ENCODE data around the gene BHMT2.

The BHMT2 gene

DNA sequence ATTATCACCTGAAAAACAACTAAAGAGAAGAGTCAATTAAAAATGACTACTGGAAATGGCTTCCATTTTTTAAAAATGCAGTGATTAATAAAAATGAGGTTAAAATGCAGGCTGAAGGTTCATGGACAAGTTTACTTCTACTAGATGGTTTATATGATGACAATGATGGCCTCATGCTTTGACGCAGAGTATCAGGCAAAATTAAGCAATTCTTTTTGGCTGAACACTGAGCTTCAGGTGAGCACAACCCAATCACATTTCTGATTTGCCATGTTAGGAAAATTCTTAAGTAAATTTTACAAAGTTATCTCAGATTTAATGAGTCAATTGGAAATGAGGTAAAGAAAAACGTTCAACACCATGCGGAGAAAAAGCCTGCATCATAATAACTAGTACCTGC is 22.4 kb upstream of the BHMT2 start:
- peaks cover 9% of the 10 kb centered on the region for H3K27me3 Mint-ChIP-seq
- H3K4me3 Mint-ChIP-seq = no peak overlapping the region
- no peaks in the 10 kb centered on the region for H3K9me3 Mint-ChIP-seq
- no peak overlapping the region for H3K27ac Mint-ChIP-seq
- no peaks in the 10 kb centered on the region for H3K36me3 Mint-ChIP-seq (ENCODE audit: low read depth)
- no peaks in the 10 kb centered on the region for H3K4me1 Mint-ChIP-seq (ENCODE audit: low read depth)

DNA sequence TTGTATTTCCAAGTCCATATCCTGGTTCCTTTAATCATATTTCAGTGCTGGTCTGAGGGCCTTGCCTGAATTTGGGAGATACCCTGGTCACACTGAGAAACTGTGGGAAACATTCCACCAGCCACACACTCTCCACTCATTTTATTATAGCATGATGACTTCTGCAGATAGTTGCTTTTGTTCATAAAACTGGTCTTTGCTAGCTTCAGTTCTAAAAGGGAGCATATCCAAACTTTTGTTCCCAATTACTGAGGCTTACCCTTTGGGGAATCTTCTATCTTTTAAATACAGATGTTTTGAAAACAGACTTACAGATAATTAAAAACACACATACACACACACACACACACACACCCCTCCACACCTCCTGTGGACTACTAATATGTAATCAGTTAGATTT is 21.1 kb upstream of the BHMT2 start:
- H3K4me3 Mint-ChIP-seq = no peak overlapping the region
- H3K36me3 Mint-ChIP-seq (ENCODE audit: low read depth) = no peaks in the 10 kb centered on the region
- H3K4me1 Mint-ChIP-seq (ENCODE audit: low read depth) = no peaks in the 10 kb centered on the region
- peaks cover 9% of the 10 kb centered on the region for H3K27me3 Mint-ChIP-seq
- H3K9me3 Mint-ChIP-seq = no peaks in the 10 kb centered on the region
- no peak overlapping the region for H3K27ac Mint-ChIP-seq

- H3K27me3 Mint-ChIP-seq = peaks cover 13% of the 10 kb centered on the region
- H3K9me3 Mint-ChIP-seq = no peaks in the 10 kb centered on the region
- no peaks in the 10 kb centered on the region for H3K36me3 Mint-ChIP-seq (ENCODE audit: low read depth)
- H3K4me3 Mint-ChIP-seq = no peak overlapping the region
- H3K4me1 Mint-ChIP-seq (ENCODE audit: low read depth) = no peaks in the 10 kb centered on the region
- H3K27ac Mint-ChIP-seq = no peak overlapping the region
Observed at GRCh38 chr5:79050498-79050897, 19.1 kb upstream of the BHMT2 start.

GRCh38 chr5:79053321-79053720 is 16.2 kb upstream of the BHMT2 start:
- no peaks in the 10 kb centered on the region for H3K36me3 Mint-ChIP-seq (ENCODE audit: low read depth)

DNA sequence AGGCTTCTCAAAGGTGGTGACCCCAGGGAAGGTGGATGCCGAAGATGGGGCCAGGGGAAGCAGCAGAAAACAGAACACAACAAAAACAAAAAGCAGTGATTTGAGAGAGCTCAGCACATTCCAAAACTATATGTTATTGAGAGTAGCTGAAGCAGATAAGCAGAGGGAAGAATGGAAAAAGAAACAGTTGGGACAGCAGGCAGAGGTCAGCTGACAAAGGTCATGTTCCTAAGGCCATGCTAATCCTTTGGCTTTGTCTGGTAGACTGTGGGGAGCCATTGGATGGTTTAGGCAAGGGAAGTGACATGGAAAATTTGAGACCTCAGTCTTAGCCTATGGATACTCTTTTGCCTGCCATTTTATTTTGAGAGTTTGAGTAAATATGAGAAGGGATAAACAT is 14.6 kb upstream of the BHMT2 start:
- Mint-ChIP-seq H3K27me3 (peaks cover 15% of the 10 kb centered on the region), H3K27ac (no peak overlapping the region), H3K36me3 (ENCODE audit: low read depth) (no peaks in the 10 kb centered on the region), H3K9me3 (no peaks in the 10 kb centered on the region), H3K4me1 (ENCODE audit: low read depth) (no peaks in the 10 kb centered on the region), H3K4me3 (no peak overlapping the region)

More at GRCh38 chr5:79053321-79053720, 16.2 kb upstream of the BHMT2 start:
- no peak overlapping the region for H3K27ac Mint-ChIP-seq
- no peak overlapping the region for H3K4me3 Mint-ChIP-seq
- peaks cover 14% of the 10 kb centered on the region for H3K27me3 Mint-ChIP-seq
- no peaks in the 10 kb centered on the region for H3K4me1 Mint-ChIP-seq (ENCODE audit: low read depth)
- no peaks in the 10 kb centered on the region for H3K9me3 Mint-ChIP-seq

GRCh38 chr5:79056847-79057246 is 12.7 kb upstream of the BHMT2 start:
- Mint-ChIP-seq H3K9me3 (no peaks in the 10 kb centered on the region), H3K27me3 (peaks cover 18% of the 10 kb centered on the region), H3K4me3 (no peak overlapping the region), H3K27ac (no peak overlapping the region), H3K4me1 (ENCODE audit: low read depth) (no peaks in the 10 kb centered on the region), H3K36me3 (ENCODE audit: low read depth) (no peaks in the 10 kb centered on the region)

- Mint-ChIP-seq H3K27me3 (peaks cover 18% of the 10 kb centered on the region), H3K36me3 (ENCODE audit: low read depth) (no peaks in the 10 kb centered on the region), H3K27ac (no peak overlapping the region), H3K9me3 (no peaks in the 10 kb centered on the region), H3K4me3 (no peak overlapping the region), H3K4me1 (ENCODE audit: low read depth) (no peaks in the 10 kb centered on the region)
Observed at GRCh38 chr5:79059674-79060073, 9.9 kb upstream of the BHMT2 start.

- Mint-ChIP-seq H3K4me3 (no peak overlapping the region), H3K36me3 (ENCODE audit: low read depth) (no peaks in the 10 kb centered on the region)
Observed at GRCh38 chr5:79062436-79062835, 7.1 kb upstream of the BHMT2 start.

DNA sequence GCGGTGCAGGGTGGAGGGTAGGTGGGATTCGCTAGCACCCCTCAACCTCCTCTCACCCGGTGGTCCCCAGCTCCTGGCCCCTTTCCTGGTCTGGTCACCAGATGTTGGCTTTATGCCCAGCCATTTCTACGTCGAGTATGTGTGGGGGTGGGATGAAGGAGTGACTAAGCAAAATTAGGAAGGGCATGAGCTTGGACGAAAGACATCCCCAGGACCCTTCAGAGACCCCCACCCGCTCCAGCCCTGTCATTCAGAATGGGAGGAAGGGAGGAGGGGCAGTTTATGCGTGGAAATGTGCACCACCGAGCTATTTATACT is 742 bp downstream of the BHMT2 start:
- H3K27me3 Mint-ChIP-seq = peaks cover 50% of the 10 kb centered on the region
- no peaks in the 10 kb centered on the region for H3K9me3 Mint-ChIP-seq
- no peaks in the 10 kb centered on the region for H3K36me3 Mint-ChIP-seq (ENCODE audit: low read depth)
- H3K27ac Mint-ChIP-seq = no peak overlapping the region
- no peak overlapping the region for H3K4me3 Mint-ChIP-seq
- peaks cover 7% of the 10 kb centered on the region for H3K4me1 Mint-ChIP-seq (ENCODE audit: low read depth)

More at GRCh38 chr5:79062436-79062835, 7.1 kb upstream of the BHMT2 start:
- no peak overlapping the region for H3K27ac Mint-ChIP-seq
- H3K4me1 Mint-ChIP-seq (ENCODE audit: low read depth) = no peaks in the 10 kb centered on the region
- no peaks in the 10 kb centered on the region for H3K9me3 Mint-ChIP-seq
- H3K27me3 Mint-ChIP-seq = peaks cover 17% of the 10 kb centered on the region

- Mint-ChIP-seq H3K27me3 (peaks cover 28% of the 10 kb centered on the region), H3K9me3 (no peaks in the 10 kb centered on the region), H3K4me3 (no peak overlapping the region), H3K4me1 (ENCODE audit: low read depth) (peaks cover 7% of the 10 kb centered on the region), H3K36me3 (ENCODE audit: low read depth) (no peaks in the 10 kb centered on the region), H3K27ac (no peak overlapping the region)
Observed at GRCh38 chr5:79074641-79075040, 5.1 kb downstream of the BHMT2 start.

DNA sequence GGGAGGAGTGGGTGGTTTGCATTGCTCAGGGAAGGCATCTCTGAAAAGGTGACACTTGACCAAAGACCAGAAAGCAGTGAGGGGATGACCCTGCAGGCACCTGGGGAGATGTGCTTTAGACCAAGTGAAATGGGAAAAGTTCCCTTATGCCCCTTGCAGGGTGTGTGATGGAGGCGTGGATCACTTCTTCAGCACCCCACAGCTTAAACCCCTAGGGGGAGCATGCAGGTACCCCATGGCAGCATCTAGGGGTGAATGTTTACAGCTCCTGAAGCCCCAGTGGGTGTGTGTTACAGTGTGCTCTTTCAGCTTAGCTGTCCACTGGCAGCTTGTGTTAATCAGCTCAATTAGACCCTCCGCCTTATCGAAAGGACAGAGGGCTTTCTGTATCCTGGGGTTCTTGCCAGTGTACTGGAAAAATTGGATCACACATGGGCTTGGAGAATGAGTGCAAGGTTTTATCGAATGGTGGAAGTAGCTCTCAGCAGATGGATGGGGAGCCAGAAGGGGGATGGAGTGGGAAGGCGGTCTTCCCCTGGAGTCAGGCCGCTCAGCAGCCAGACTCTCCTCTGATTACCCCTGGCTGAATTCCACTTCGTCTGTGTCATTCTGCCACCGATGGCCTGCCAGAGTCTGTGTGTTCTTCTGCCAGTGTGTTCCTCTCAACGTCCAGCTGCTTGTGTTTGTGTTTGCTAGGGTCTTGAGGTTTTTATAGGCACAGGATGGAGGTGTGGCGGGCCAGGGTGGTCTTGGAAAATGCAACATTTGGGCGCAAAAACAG is 6.3 kb downstream of the BHMT2 start:
- peaks cover 18% of the 10 kb centered on the region for H3K27me3 Mint-ChIP-seq
- no peak overlapping the region for H3K4me3 Mint-ChIP-seq
- H3K36me3 Mint-ChIP-seq (ENCODE audit: low read depth) = no peaks in the 10 kb centered on the region
- peaks cover 7% of the 10 kb centered on the region for H3K4me1 Mint-ChIP-seq (ENCODE audit: low read depth)
- H3K9me3 Mint-ChIP-seq = no peaks in the 10 kb centered on the region
- H3K27ac Mint-ChIP-seq = no peak overlapping the region

- H3K4me3 Mint-ChIP-seq = no peak overlapping the region
- H3K36me3 Mint-ChIP-seq (ENCODE audit: low read depth) = no peaks in the 10 kb centered on the region
- peaks cover 7% of the 10 kb centered on the region for H3K4me1 Mint-ChIP-seq (ENCODE audit: low read depth)
- H3K9me3 Mint-ChIP-seq = no peaks in the 10 kb centered on the region
- H3K27me3 Mint-ChIP-seq = peaks cover 9% of the 10 kb centered on the region
- H3K27ac Mint-ChIP-seq = no peak overlapping the region
Observed at GRCh38 chr5:79076819-79077218, 7.3 kb downstream of the BHMT2 start.

DNA sequence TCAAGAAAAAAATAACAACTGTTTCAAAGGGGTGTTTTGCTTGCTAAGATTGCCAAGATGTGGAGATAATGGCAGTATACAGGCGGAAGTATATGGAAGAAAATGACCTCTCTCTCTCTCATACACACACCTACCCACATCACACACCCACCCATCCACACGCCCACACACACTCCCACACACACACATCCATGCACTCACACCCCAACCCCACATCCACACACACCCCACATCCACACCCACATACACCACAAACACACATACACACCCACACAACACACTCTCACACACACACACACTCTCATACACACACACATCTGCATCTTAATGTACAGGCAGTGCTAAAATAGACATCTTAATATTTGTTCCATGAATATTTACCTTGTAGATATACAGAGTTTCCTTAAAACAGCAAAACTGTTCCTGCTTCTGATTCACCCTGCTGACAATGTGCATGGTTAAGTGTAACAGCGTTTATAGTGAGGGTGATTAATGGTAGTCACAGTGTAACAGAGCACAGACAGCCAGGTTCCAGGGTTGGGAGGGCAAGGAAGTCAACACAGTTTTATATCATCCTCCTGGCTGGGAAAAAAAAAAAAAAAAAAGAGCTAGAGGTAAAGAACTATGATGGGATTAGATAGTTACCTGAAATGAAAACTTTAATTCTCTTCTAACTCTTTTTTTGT is 8.3 kb downstream of the BHMT2 start:
- Mint-ChIP-seq H3K36me3 (ENCODE audit: low read depth) (no peaks in the 10 kb centered on the region), H3K27me3 (peaks cover 5% of the 10 kb centered on the region), H3K4me3 (no peak overlapping the region), H3K4me1 (ENCODE audit: low read depth) (peaks cover 7% of the 10 kb centered on the region), H3K27ac (no peak overlapping the region), H3K9me3 (no peaks in the 10 kb centered on the region)

GRCh38 chr5:79080804-79081203 is 11.2 kb downstream of the BHMT2 start:
- no peaks in the 10 kb centered on the region for H3K4me1 Mint-ChIP-seq (ENCODE audit: low read depth)
- H3K4me3 Mint-ChIP-seq = no peak overlapping the region
- H3K27ac Mint-ChIP-seq = no peak overlapping the region
- H3K9me3 Mint-ChIP-seq = no peaks in the 10 kb centered on the region
- no peaks in the 10 kb centered on the region for H3K36me3 Mint-ChIP-seq (ENCODE audit: low read depth)
- H3K27me3 Mint-ChIP-seq = no peaks in the 10 kb centered on the region

DNA sequence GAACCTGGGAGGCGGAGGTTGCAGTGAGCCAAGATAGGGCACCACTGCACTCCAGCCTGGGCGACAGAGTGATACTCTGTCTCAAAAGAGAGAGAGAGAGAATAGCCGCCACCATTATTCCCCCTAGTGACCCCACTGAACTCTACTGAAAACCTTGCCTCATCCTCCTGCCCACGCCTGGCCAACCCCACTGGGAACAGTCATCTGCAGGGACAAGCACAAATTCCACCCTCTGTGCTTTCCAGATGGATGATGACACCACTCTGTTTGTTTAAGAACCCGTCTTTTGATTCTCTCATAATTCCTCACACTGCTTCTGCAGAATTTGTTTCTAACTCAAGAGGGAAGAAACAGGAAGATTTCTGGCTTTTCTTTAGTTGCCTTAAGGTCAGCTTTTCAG is 12.2 kb downstream of the BHMT2 start:
- Mint-ChIP-seq H3K9me3 (no peaks in the 10 kb centered on the region), H3K4me3 (no peak overlapping the region), H3K36me3 (ENCODE audit: low read depth) (no peaks in the 10 kb centered on the region), H3K27ac (no peak overlapping the region), H3K4me1 (ENCODE audit: low read depth) (no peaks in the 10 kb centered on the region), H3K27me3 (no peaks in the 10 kb centered on the region)

- Mint-ChIP-seq H3K9me3 (no peaks in the 10 kb centered on the region), H3K27me3 (peaks cover 4% of the 10 kb centered on the region), H3K27ac (no peak overlapping the region), H3K36me3 (ENCODE audit: low read depth) (no peaks in the 10 kb centered on the region), H3K4me3 (no peak overlapping the region), H3K4me1 (ENCODE audit: low read depth) (no peaks in the 10 kb centered on the region)
Observed at GRCh38 chr5:79086116-79086515, 16.5 kb downstream of the BHMT2 start.
